Measurements from ENCODE around the gene OR6F1. TPM values are rescaled to one million over a fixed set of nuclear protein-coding genes. Genes with fewer than 3 reads are reported as not detected.

Gene OR6F1
- total RNA-seq, 1 experiment from 2014 or later, result not detected

GRCh38 chr1:247680171-247680570 is 36.3 kb downstream of the OR6F1 start (continued):
- TF ChIP-seq REST (IDR thresholded peaks at IDR 0.05; ENCODE audit: low read depth), result no peak
- no peak for TF ChIP-seq ELF1 (IDR thresholded peaks at IDR 0.05; ENCODE audit: borderline replicate concordance, low read depth)
- no peak for TF ChIP-seq ZFX (IDR thresholded peaks at IDR 0.05)
- no peak for TF ChIP-seq FOSL1 (IDR thresholded peaks at IDR 0.05; ENCODE audit: low read depth)
- no peak for TF ChIP-seq POLR2A (IDR thresholded peaks at IDR 0.05; ENCODE audit: borderline replicate concordance, extremely low read depth, insufficient read depth, insufficient read length)
- no peak for TF ChIP-seq CBX3 (IDR thresholded peaks at IDR 0.05; ENCODE audit: low read depth)
- TF ChIP-seq JUND (IDR thresholded peaks at IDR 0.05), result no peak
- TF ChIP-seq RAD21 (IDR thresholded peaks at IDR 0.05; ENCODE audit: low read depth), result no peak

GRCh38 chr1:247679639-247680038 is 36.8 kb downstream of the OR6F1 start, which contains the start of gene OR13G1:
Gene OR13G1, minus strand, starts transcription at chr1:247679739. Its CDS starts 6,698 bp downstream, at chr1:247673041.
- H3K27ac ChIP-seq (ENCODE audit: low read depth, low read length), result no peak within 1 kb of the TSS
- H3K36me3 ChIP-seq (ENCODE audit: control insufficient read depth in 1 of 2, insufficient read depth in 2 of 2, low read length in 2 of 2), result no peaks in the 10 kb centered on the region
- DNase-seq (ENCODE audit: low read depth, low spot score) (no peak), ATAC-seq (no peak)
- H3K4me2 ChIP-seq (ENCODE audit: low read length), result no peak within 1 kb of the TSS
- BruUV-seq (replicated peaks), result no TSS peak
- H3K4me1 ChIP-seq (ENCODE audit: control insufficient read depth in 1 of 2, insufficient read depth in 2 of 2, low read length in 2 of 2), result no peaks in the 10 kb centered on the region
- no peaks in the 10 kb centered on the region for H3K9me2 ChIP-seq (ENCODE audit: insufficient read depth)
- no peak within 1 kb of the TSS for H3K9ac ChIP-seq (ENCODE audit: low read length)
- no peaks in the 10 kb centered on the region for H3K79me2 ChIP-seq (ENCODE audit: insufficient read depth, low read length)
- H2AFZ ChIP-seq (ENCODE audit: low read depth, low read length, poor library complexity, severe bottlenecking), result no peak within 1 kb of the TSS
- ChIA-PET POLR2A (no interaction called here), CTCF (no interaction called here), RAD21 (ENCODE audit: low non-redundant PET in 1 of 2, low total read pairs in 2 of 2, uncharacterized antibody in 2 of 2, unreplicated experiment in 2 of 2) (no interaction called here)
- peaks cover 0 to 7% of the 10 kb centered on the region in 2 experiments; a peak in 2 of 4 replicates for H3K9me3 ChIP-seq (ENCODE audit: control insufficient read depth in 1 of 2, insufficient read depth in 1 of 2, low read depth in 1 of 2, low read length in 2 of 2)
- H3K4me3 ChIP-seq (replicated peaks in 1 of 2; ENCODE audit: low read depth in 1 of 2, low read length in 2 of 2), result no peak within 1 kb of the TSS
- H4K20me1 ChIP-seq (ENCODE audit: insufficient read depth), result no peaks in the 10 kb centered on the region
- intact Hi-C loops (cut with micrococcal nuclease), result loop anchor here (5.0 kb wide), 1 partner anchor 1128 kb away; no protein-coding TSS in a partner anchor
- no peaks in the 10 kb centered on the region for H3K27me3 ChIP-seq (ENCODE audit: insufficient read depth, low read length)
- TF ChIP-seq ZNF274 (IDR thresholded peaks at IDR 0.05; ENCODE audit: low read depth, low read length) (no peak), POLR2A (IDR thresholded peaks at IDR 0.05; ENCODE audit: borderline replicate concordance, extremely low read depth, insufficient read depth, insufficient read length) (no peak), CBX3 (IDR thresholded peaks at IDR 0.05; ENCODE audit: low read depth) (no peak), POLR2AphosphoS5 (IDR thresholded peaks at IDR 0.05; ENCODE audit: low read depth, low read length) (no peak), EGR1 (IDR thresholded peaks at IDR 0.05; ENCODE audit: low read depth) (no peak), ATF3 (IDR thresholded peaks at IDR 0.05) (no peak), FOSL1 (IDR thresholded peaks at IDR 0.05; ENCODE audit: low read depth) (no peak), CTCF (IDR thresholded peaks at IDR 0.05 in 2 of 3, conservative IDR thresholded peaks at IDR 0.05 in 1 of 3; ENCODE audit: borderline replicate concordance in 1 of 3, insufficient read depth in 1 of 3, low read depth in 2 of 3, low read length in 2 of 3) (no peak), JUND (IDR thresholded peaks at IDR 0.05) (no peak), ELF1 (IDR thresholded peaks at IDR 0.05; ENCODE audit: borderline replicate concordance, low read depth) (no peak), YY1 (IDR thresholded peaks at IDR 0.05; ENCODE audit: extremely low read depth, insufficient replicate concordance, low read depth, low read length) (no peak), SIN3A (IDR thresholded peaks at IDR 0.05; ENCODE audit: low read depth) (no peak), SP1 (IDR thresholded peaks at IDR 0.05; ENCODE audit: low read depth) (no peak), ZBTB33 (IDR thresholded peaks at IDR 0.05; ENCODE audit: extremely low read depth, insufficient replicate concordance, low read length) (no peak), CEBPB (IDR thresholded peaks at IDR 0.05; ENCODE audit: low read depth) (no peak)

Measured in HCT116 (cell line).